ENCODE data around the gene ARHGEF4. TPM values are rescaled to one million over a fixed set of nuclear protein-coding genes. Genes with fewer than 3 reads are reported as not detected.
"Not testable (repeated sequence)": the region's sequence is repeated elsewhere in the genome, so short reads cannot be mapped to it uniquely, and the experiment has no call there.

ARHGEF4 gene
- total and polyA plus RNA-seq, 9 donors: 6.1 to 15.4 (median 8.3) TPM

DNA sequence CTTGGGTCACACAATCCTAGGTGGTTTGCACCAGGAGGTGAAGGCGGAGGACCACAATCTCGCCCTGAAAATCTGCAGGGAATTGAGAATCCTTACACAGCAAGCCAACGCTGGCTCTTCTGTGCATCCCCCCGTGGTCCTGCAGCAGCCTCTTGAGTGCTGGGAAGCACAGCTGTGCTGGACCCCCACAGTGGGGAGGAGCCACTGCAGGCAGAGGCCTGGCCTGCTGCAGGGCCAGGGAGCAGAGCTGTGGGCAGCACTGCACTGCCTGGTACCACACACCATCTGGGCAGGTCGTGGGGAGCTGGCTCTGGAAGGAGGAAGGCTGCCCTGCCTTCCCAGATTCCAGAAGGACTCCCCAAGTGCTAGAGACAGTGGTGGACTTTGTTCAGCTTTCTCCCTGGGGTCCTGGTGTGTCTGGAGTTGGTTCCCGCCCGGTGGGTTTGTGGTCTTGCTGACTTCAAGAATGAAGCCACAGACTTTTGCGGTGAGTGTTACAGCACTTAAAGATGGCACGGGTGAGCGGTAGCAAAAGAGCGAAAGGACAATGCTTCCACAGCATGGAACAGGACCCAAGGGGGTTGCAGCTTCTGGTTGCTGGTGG is 150.3 kb downstream of the ARHGEF4 start:
- DNase-seq: no peak
- WGBS (ENCODE audit: insufficient coverage): 69% methylated on average over 9 of the region's 11 CpGs
- no peaks in the 10 kb centered on the region for H3K9me3 ChIP-seq (replicated peaks; ENCODE audit: control insufficient read depth, low read depth, low read length)
- no peak overlapping the region for H3K4me3 ChIP-seq (ENCODE audit: low read length)
- no peaks in the 10 kb centered on the region for H3K36me3 ChIP-seq (ENCODE audit: control insufficient read depth, insufficient read depth, low read length)
- H3K4me1 ChIP-seq (ENCODE audit: control insufficient read depth, insufficient read depth, low read length): no peaks in the 10 kb centered on the region
- no peaks in the 10 kb centered on the region for H3K27me3 ChIP-seq (ENCODE audit: control insufficient read depth, insufficient read depth, low read length)
- no peak overlapping the region for H3K27ac ChIP-seq (ENCODE audit: low read length)

DNA sequence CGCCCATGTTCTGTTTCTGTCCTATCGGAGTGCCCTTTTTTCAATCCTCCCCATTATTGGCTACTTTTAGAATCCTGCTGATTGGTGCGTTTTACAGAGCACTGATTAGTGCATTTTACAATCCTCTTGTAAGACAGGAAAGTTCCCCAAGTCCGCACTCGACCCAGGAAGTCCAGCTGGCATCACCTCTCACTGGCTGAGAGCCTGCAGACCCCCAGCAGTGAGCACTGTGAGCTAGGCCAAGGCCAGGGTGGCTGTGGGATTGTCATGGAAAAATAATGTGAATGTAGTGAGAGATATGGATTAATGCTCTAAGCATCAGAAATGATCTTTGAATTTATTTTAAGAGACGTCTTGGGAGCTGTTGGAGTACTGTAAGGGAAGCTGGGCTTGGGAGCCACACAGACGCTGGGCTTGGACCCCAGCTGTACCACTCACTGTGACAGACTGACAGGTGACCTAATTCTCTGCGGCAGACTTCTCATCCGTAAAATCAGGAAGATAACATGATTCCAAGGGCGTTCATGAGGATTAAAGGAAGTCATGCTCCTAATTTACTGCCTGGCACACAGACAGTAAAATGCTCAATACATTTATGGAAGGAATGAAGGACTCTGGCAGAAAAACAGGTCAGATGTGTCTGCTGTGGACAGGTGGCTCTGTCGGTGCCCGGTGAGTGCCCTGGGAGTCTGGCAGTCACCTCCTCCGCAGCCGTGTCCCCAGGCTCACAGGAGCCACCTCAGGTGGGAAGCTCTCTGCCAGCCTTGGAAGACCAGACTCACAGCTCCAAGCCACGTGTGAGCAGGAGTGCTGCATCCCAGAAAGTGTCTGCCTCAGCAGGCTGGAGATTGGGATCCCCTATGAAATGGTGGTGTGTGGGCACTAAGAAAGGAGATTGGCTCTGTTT is 151.1 kb downstream of the ARHGEF4 start:
- H3K36me3 ChIP-seq (ENCODE audit: control insufficient read depth, insufficient read depth, low read length): no peaks in the 10 kb centered on the region
- no peak overlapping the region for H3K27ac ChIP-seq (ENCODE audit: low read length)
- H3K4me3 ChIP-seq (ENCODE audit: low read length): no peak overlapping the region
- 67% methylated on average over 12 of the region's 15 CpGs for WGBS (ENCODE audit: insufficient coverage)
- no peaks in the 10 kb centered on the region for H3K27me3 ChIP-seq (ENCODE audit: control insufficient read depth, insufficient read depth, low read length)
- H3K4me1 ChIP-seq (ENCODE audit: control insufficient read depth, insufficient read depth, low read length): no peaks in the 10 kb centered on the region
- no peaks in the 10 kb centered on the region for H3K9me3 ChIP-seq (replicated peaks; ENCODE audit: control insufficient read depth, low read depth, low read length)
- DNase-seq: no peak

DNA sequence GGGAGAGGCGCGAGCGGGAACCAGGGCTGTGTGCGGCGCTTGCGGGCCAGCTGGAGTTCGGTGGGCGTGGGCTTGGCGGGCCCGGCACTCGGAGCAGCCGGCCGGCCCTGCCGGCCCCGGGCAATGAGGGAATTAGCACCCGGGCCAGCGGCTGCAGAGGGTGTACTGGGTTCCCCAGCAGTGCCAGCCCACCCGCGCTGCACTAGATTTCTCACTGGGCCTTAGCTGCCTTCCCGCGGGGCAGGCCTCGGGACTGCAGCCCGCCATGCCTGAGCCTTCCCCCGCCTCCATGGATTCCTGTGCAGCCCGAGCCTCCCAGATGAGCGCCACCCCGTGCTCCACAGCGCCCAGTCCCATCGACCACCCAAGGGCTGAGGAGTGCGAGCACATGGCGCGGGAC is 154.7 kb downstream of the ARHGEF4 start:
- not testable (repeated sequence) for DNase-seq; H3K4me3 ChIP-seq (ENCODE audit: low read length); H3K4me1 ChIP-seq (ENCODE audit: control insufficient read depth, insufficient read depth, low read length); H3K27me3 ChIP-seq (ENCODE audit: control insufficient read depth, insufficient read depth, low read length); H3K9me3 ChIP-seq (replicated peaks; ENCODE audit: control insufficient read depth, low read depth, low read length); H3K36me3 ChIP-seq (ENCODE audit: control insufficient read depth, insufficient read depth, low read length); H3K27ac ChIP-seq (ENCODE audit: low read length)
- WGBS (ENCODE audit: insufficient coverage): 98% methylated on average over 17 of the region's 32 CpGs

DNA sequence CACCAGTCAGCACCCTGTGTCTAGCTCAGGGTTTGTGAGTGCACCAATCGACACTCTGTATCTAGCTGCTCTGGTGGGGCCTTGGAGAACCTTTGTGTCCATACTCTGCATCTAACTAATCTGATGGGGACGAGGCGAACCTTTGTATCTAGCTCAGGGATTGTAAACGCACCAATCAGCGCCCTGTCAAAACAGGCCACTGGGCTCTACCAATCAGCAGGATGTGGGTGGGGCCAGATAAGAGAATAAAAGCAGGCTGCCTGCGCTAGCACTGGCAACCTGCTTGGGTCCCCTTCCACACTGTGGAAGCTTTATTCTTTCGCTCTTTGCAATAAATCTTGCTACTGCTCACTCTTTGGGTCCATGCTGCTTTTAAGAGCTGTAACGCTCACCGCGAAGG is 155.3 kb downstream of the ARHGEF4 start:
- not testable (repeated sequence) for H3K4me3 ChIP-seq (ENCODE audit: low read length); DNase-seq; H3K36me3 ChIP-seq (ENCODE audit: control insufficient read depth, insufficient read depth, low read length); H3K27ac ChIP-seq (ENCODE audit: low read length); H3K4me1 ChIP-seq (ENCODE audit: control insufficient read depth, insufficient read depth, low read length); H3K27me3 ChIP-seq (ENCODE audit: control insufficient read depth, insufficient read depth, low read length); H3K9me3 ChIP-seq (replicated peaks; ENCODE audit: control insufficient read depth, low read depth, low read length)
- WGBS (ENCODE audit: insufficient coverage): 85% methylated on average over 5 of the region's 10 CpGs

DNA sequence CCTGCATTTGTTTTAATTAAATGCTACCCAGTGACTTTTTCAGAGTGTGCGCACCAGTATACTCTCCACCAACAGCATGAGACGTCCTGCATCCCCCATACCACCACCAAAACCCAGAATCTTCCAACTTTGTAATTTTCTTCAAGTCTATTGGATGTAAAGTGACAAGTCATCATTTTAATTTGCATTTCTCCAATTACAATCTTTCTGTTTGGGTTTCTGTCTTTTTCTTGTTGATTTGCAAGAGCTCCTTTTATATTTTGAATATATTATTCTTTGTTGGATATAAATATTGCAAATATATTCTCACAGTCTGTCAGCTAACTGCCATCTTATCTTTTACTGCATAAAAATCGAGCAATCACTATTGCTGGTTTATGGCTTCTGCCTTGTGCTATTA is 160.0 kb downstream of the ARHGEF4 start:
- Histone ChIP-seq H3K27ac (ENCODE audit: low read length) (no peak overlapping the region), H3K4me1 (ENCODE audit: control insufficient read depth, insufficient read depth, low read length) (no peaks in the 10 kb centered on the region), H3K9me3 (replicated peaks; ENCODE audit: control insufficient read depth, low read depth, low read length) (no peaks in the 10 kb centered on the region), H3K27me3 (ENCODE audit: control insufficient read depth, insufficient read depth, low read length) (no peaks in the 10 kb centered on the region), H3K4me3 (ENCODE audit: low read length) (no peak overlapping the region), H3K36me3 (ENCODE audit: control insufficient read depth, insufficient read depth, low read length) (no peaks in the 10 kb centered on the region)
- WGBS (ENCODE audit: insufficient coverage): 100% methylated on average over 1 of the region's 3 CpGs
- no peak for DNase-seq

DNA sequence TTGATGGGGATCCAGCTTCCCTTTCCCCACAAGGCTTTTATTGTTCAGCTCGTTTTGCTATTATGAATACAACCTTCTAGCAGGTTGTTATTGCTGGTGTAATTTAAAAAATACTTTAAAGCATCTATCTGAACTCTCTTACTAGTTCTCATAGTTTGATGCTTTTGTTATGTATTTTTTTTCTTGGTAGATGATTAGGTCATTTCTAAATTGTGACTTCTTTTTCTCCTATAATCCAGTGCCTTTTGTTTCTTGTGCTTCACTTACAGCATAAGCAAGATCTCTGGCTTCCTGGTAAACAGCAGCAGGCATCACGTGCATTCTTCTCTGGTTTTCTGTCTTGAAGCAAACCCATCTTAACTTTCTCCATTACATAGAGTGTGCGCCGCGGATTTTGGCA is 160.5 kb downstream of the ARHGEF4 start:
- Histone ChIP-seq H3K4me3 (ENCODE audit: low read length) (no peak overlapping the region), H3K27ac (ENCODE audit: low read length) (no peak overlapping the region), H3K4me1 (ENCODE audit: control insufficient read depth, insufficient read depth, low read length) (no peaks in the 10 kb centered on the region), H3K36me3 (ENCODE audit: control insufficient read depth, insufficient read depth, low read length) (no peaks in the 10 kb centered on the region), H3K27me3 (ENCODE audit: control insufficient read depth, insufficient read depth, low read length) (no peaks in the 10 kb centered on the region), H3K9me3 (replicated peaks; ENCODE audit: control insufficient read depth, low read depth, low read length) (no peaks in the 10 kb centered on the region)
- DNase-seq: no peak
- 80% methylated on average over 1 of the region's 5 CpGs for WGBS (ENCODE audit: insufficient coverage)

DNA sequence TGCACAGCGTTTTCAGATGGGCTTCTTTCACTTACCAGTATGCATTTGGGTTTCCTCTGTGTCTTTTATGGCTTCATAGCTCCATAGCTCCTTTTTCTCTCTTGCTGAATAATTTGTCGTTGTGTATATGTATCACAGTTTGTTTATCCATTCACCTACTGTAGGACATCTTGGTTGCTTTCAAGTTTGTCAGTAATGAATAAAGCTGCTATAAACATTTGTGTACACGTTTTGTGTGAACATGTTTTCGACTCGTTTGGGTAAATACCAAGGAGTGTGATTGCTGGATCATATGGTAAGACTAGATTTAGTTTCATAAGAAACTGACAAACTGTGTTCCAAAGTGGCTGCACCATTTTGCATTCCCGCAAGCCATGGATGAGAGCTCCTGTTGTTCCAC is 161.8 kb downstream of the ARHGEF4 start:
- no peak for DNase-seq
- Histone ChIP-seq H3K4me1 (ENCODE audit: control insufficient read depth, insufficient read depth, low read length) (no peaks in the 10 kb centered on the region), H3K27me3 (ENCODE audit: control insufficient read depth, insufficient read depth, low read length) (no peaks in the 10 kb centered on the region), H3K27ac (ENCODE audit: low read length) (no peak overlapping the region), H3K36me3 (ENCODE audit: control insufficient read depth, insufficient read depth, low read length) (no peaks in the 10 kb centered on the region), H3K9me3 (replicated peaks; ENCODE audit: control insufficient read depth, low read depth, low read length) (no peaks in the 10 kb centered on the region), H3K4me3 (ENCODE audit: low read length) (no peak overlapping the region)
- no CpG with 5 or more reads among the region's 6 CpGs for WGBS (ENCODE audit: insufficient coverage)

DNA sequence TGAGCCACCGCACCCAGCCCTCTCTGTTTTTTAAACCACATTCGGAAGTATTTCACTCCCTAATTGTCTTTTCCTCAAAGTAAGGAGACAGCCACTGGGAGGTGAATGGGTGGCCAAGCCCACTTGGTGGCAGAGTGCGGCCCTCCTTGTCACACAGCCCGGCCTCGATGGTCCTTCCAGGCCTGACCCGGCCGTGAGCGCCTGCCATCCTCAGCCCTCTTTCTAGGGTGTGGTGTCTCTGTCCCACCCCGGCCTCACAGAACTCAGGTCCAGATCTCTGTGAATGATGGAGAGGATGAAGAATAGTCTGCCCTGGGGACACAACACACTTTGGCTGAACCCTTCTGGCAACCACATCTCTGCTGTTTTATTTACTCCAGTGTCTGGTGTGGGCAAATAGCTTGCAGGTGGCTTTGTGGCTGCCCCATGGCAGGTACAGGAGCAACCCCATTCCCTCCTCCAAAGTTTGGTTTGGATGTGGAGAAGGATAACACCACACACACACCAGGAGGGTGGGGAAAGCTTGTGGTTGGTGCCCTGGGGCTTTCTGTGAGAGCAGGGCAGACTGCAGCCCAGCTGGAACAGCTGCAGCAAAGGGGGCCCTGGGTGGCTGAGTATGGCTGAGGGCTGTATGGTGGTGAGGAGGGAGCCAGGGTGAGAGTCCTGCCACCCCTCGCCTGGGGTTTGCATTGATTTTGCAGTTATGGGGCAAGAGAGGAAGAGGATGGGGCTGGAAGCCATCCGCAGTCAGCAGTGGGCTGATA is 167.9 kb downstream of the ARHGEF4 start:
- Histone ChIP-seq H3K4me1 (ENCODE audit: control insufficient read depth, insufficient read depth, low read length) (peaks cover 2% of the 10 kb centered on the region), H3K27me3 (ENCODE audit: control insufficient read depth, insufficient read depth, low read length) (peaks cover 3% of the 10 kb centered on the region), H3K27ac (ENCODE audit: low read length) (no peak overlapping the region), H3K36me3 (ENCODE audit: control insufficient read depth, insufficient read depth, low read length) (no peaks in the 10 kb centered on the region), H3K4me3 (ENCODE audit: low read length) (no peak overlapping the region), H3K9me3 (replicated peaks; ENCODE audit: control insufficient read depth, low read depth, low read length) (no peaks in the 10 kb centered on the region)
- WGBS (ENCODE audit: insufficient coverage): 87% methylated on average over 3 of the region's 11 CpGs
- no peak for DNase-seq

DNA sequence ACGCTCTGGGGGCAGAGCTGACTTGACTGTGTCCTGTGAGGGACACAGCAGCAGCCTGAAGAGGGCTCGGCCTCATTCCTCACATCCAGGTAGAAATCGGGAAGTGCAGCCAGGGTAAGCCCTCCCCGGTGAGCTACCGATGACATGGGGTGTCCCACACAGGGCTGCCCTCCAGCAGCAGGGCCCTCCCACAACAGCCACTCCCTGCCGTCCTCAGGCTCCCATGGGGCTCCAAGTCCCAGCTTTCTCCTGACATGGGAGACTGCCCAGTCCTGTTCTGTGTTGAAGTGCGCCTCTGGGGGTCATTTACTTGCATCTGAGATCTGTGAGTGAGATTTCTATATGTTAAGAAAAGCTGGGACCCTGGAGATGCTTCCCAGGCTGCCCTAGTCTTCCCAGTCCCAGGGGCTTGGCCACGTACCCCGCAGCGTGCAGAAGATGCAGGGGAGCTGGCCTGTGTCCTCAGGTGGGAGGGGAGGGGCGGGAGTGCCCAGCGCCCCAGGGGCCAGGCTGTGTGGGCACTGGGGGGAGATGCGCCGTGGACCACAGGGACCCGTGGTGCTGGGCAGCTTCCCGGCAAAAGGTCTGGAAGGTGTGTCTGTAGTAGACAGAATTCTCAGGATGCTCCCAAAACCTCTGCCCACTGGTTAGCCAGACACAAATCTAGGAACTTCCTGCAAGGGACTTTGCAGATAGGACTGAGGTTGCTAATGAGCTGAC is 168.7 kb downstream of the ARHGEF4 start:
- Histone ChIP-seq H3K27me3 (ENCODE audit: control insufficient read depth, insufficient read depth, low read length) (peaks cover 3% of the 10 kb centered on the region), H3K4me1 (ENCODE audit: control insufficient read depth, insufficient read depth, low read length) (peaks cover 2% of the 10 kb centered on the region), H3K27ac (ENCODE audit: low read length) (no peak overlapping the region), H3K36me3 (ENCODE audit: control insufficient read depth, insufficient read depth, low read length) (no peaks in the 10 kb centered on the region), H3K9me3 (replicated peaks; ENCODE audit: control insufficient read depth, low read depth, low read length) (no peaks in the 10 kb centered on the region), H3K4me3 (ENCODE audit: low read length) (no peak overlapping the region)
- WGBS (ENCODE audit: insufficient coverage): 67% methylated on average over 11 of the region's 16 CpGs
- DNase-seq: no peak

DNA sequence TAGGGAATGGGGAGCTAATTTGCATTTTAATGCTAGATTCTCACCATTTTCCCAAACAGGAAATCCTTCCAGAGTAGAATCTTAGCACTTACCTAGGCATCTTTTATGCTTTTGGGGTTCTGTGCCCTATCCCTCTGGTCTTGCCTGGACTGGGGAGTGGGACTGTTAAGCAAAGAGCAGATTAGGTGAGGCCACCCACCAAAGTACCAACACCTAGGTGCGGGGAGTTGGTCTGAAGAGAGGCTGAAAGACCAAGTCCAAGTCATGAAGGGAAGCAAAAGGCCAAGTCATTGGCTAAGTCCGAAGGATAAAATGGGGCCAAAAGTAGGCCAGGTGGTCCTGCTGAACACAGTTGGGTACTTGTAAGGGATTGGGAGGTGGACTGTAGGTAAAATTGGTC is 169.8 kb downstream of the ARHGEF4 start:
- no peak for DNase-seq
- peaks cover 5% of the 10 kb centered on the region for H3K27me3 ChIP-seq (ENCODE audit: control insufficient read depth, insufficient read depth, low read length)
- no peak overlapping the region for H3K27ac ChIP-seq (ENCODE audit: low read length)
- H3K9me3 ChIP-seq (replicated peaks; ENCODE audit: control insufficient read depth, low read depth, low read length): no peaks in the 10 kb centered on the region
- peaks cover 2% of the 10 kb centered on the region for H3K4me1 ChIP-seq (ENCODE audit: control insufficient read depth, insufficient read depth, low read length)
- no peaks in the 10 kb centered on the region for H3K36me3 ChIP-seq (ENCODE audit: control insufficient read depth, insufficient read depth, low read length)
- whole genome bisulfite sequencing (ENCODE audit: insufficient coverage): 100% methylated on average over 1 of the region's 2 CpGs
- no peak overlapping the region for H3K4me3 ChIP-seq (ENCODE audit: low read length)
